K562 (cell line): ENCODE data around the gene DHDDS. TPM values are rescaled to one million over a fixed set of nuclear protein-coding genes. Genes with fewer than 3 reads are reported as not detected.
A peak's percentile ranks its signal among the peaks of the same experiment; 100 is the strongest.

Experiments
- BHLHE40 ChIP-seq: IDR thresholded peaks from 2 replicates; pipeline ENCODE4 v1.6.1; 2011; ENCODE audit warnings: low read length, improper control_type of control experiment
- CBX1 ChIP-seq: sonication (generic); IDR thresholded peaks from 2 replicates; pipeline ENCODE4 v1.6.1; 2016; ENCODE audit warnings: antibody characterized with exemption, low read depth, mild to moderate bottlenecking
- CREB1 ChIP-seq, 2 experiments: sonication (generic) in 1 of 2; formaldehyde crosslinking in 1 of 2; IDR thresholded peaks; 2 replicates each; pipeline versions ENCODE4 v1.6.1 to v1.8.0; 2012 to 2022; ENCODE audit warnings: inconsistent platforms in 1 of 2, mild to moderate bottlenecking in 1 of 2, missing genetic modification reagents in 1 of 2, moderate library complexity in 1 of 2
- EWSR1 ChIP-seq: fragments of 450-650 bp; IDR thresholded peaks from 2 replicates; pipeline ENCODE4 v1.6.1; 2018; ENCODE audit warnings: borderline replicate concordance, mild to moderate bottlenecking, low read depth, moderate library complexity; ENCODE audit not compliant: partially characterized antibody
- HINFP ChIP-seq: fragments of 450-650 bp; conservative IDR thresholded peaks from 2 replicates; pipeline ENCODE4 v1.6.1; 2016; ENCODE audit warnings: missing genetic modification characterization, low read depth, mild to moderate bottlenecking, control low read depth, missing compliant biosample characterization
- KHSRP ChIP-seq: fragments of 450-650 bp; IDR thresholded peaks from 2 replicates; pipeline ENCODE4 v1.6.1; 2017
- MXI1 ChIP-seq: IDR thresholded peaks from 2 replicates; pipeline ENCODE4 v1.6.1; 2011; ENCODE audit warnings: low read depth, mild to moderate bottlenecking, improper control_type of control experiment, low read length
- NR1H2 ChIP-seq: sonication (generic); formaldehyde crosslinking; IDR thresholded peaks from 2 replicates; pipeline ENCODE4 v1.4.0; 2020; ENCODE audit warnings: mild to moderate bottlenecking, missing genetic modification reagents
- POLR2AphosphoS2 ChIP-seq: IDR thresholded peaks from 2 replicates; pipeline ENCODE4 v1.6.1; 2012; ENCODE audit warnings: low read length, improper control_type of control experiment
- POLR2G ChIP-seq: fragments of 200-400 bp; formaldehyde crosslinking; IDR thresholded peaks from 2 replicates; pipeline ENCODE4 v1.6.1; 2017; ENCODE audit warnings: low read depth, mild to moderate bottlenecking, antibody characterized with exemption, low read length, moderate library complexity
- SAFB2 ChIP-seq: fragments of 200-400 bp; formaldehyde crosslinking; IDR thresholded peaks from 2 replicates; pipeline ENCODE4 v1.6.1; 2018; ENCODE audit warnings: borderline replicate concordance, low read length, low read depth, moderate library complexity; ENCODE audit not compliant: severe bottlenecking
- SREBF2 ChIP-seq: sonication (generic); formaldehyde crosslinking; IDR thresholded peaks from 2 replicates; pipeline ENCODE4 v1.4.0; 2020; ENCODE audit warnings: mild to moderate bottlenecking, missing genetic modification reagents
- TOE1 ChIP-seq, 2 experiments: fragments of 450-650 bp in 1 of 2; sonication (generic) in 1 of 2; formaldehyde crosslinking in 1 of 2; IDR thresholded peaks; 2 replicates each; pipeline versions ENCODE4 v1.7.1 to v1.8.0; 2016 to 2022; ENCODE audit warnings: borderline replicate concordance in 2 of 2, mild to moderate bottlenecking in 2 of 2, antibody characterized with exemption in 1 of 2, inconsistent platforms in 1 of 2, low read depth in 1 of 2, missing genetic modification reagents in 1 of 2, moderate library complexity in 1 of 2
- ZNF280B ChIP-seq: fragments of 250-450 bp; sonication (Bioruptor Pico); IDR thresholded peaks from 2 replicates; pipeline ENCODE4 v1.5.1; 2021; ENCODE audit warnings: mild to moderate bottlenecking
- polyA plus RNA-seq, 8 experiments: library from polyadenylated mRNA; depleted of rRNA in 4 of 8; stranded (reverse) in 5 of 8; unstranded in 3 of 8; fragments of >200 nt; fragmentation: Nextera tagmentation in 2 of 8; fragmentation: Illumina TruSeq in 1 of 8; extraction: Ambion mirVana in 2 of 8; extraction: Trizol in 1 of 8; gene quantifications; 2 replicates each; pipeline versions ENCODE4 v1.2.1 to v1.2.3, GENCODE V29; 2011 to 2014; ENCODE audit warnings: inconsistent platforms in 1 of 8, missing spikeins in 1 of 8
- total RNA-seq, 7 experiments: library from RNA; depleted of rRNA in 6 of 7; stranded (reverse); fragments of >200 nt in 6 of 7; fragmentation: Illumina TruSeq in 2 of 7; extraction: Trizol in 2 of 7; gene quantifications; 2 replicates each; pipeline versions ENCODE4 v1.2.1 to v1.2.3, GENCODE V29; 2011 to 2021; ENCODE audit warnings: low replicate concordance in 1 of 7
- TF ChIP-seq, protein P1 (sequence below): fragments of 450-650 bp; formaldehyde crosslinking; IDR thresholded peaks from 2 replicates; pipeline ENCODE4 v1.4.0; 2020; ENCODE audit warnings: mild to moderate bottlenecking, mixed read lengths
- TF ChIP-seq, protein P2 (sequence below), 2 experiments: fragments of 450-650 bp; IDR thresholded peaks; 2 replicates each; pipeline ENCODE4 v1.6.1; 2016
- TF ChIP-seq, protein P3 (sequence below), 2 experiments: fragments of 450-650 bp in 1 of 2; sonication (generic) in 1 of 2; formaldehyde crosslinking in 1 of 2; IDR thresholded peaks in 1 of 2; conservative IDR thresholded peaks in 1 of 2; 2 replicates each; pipeline versions ENCODE4 v1.6.1 to v1.8.1; 2016 to 2023; ENCODE audit warnings: mild to moderate bottlenecking in 2 of 2, moderate library complexity in 2 of 2, inconsistent platforms in 1 of 2, missing genetic modification reagents in 1 of 2
- TF ChIP-seq, protein P4 (sequence below): fragments of 450-650 bp; IDR thresholded peaks from 2 replicates; pipeline ENCODE4 v1.6.1; 2018; ENCODE audit warnings: mild to moderate bottlenecking, low read depth; ENCODE audit not compliant: partially characterized antibody

Gene DHDDS
- total and polyA plus RNA-seq, 9 of the 15 experiments (the other 6 are each of a cell fraction or from before 2014, with no cell fraction given), result 33.3 to 55.0 (median 44.3) TPM

GRCh38 chr1:26408604-26409003 is 23.5 kb upstream of the DHDDS start (continued):
- TF ChIP-seq KHSRP, result no peak
- no peak for TF ChIP-seq POLR2AphosphoS2
- TF ChIP-seq CREB1 (IDR thresholded peaks at IDR 0.05), result no peak
- peak; percentile 91 for TF ChIP-seq CREB1 (CRISPR knock-in tag; IDR thresholded peaks at IDR 0.05)
- peak; percentile 100 for TF ChIP-seq SREBF2 (CRISPR knock-in tag)
- TF ChIP-seq BHLHE40, result peak; percentile 19; the same call in 1 of the 2 replicates
- TF ChIP-seq CBX1, result no peak
- TF ChIP-seq MXI1, result peak; percentile 99
- TF ChIP-seq TOE1 (IDR thresholded peaks at IDR 0.05; ENCODE audit: borderline replicate concordance), result no peak
- peak; percentile 100 for TF ChIP-seq TOE1 (CRISPR knock-in tag; IDR thresholded peaks at IDR 0.05; ENCODE audit: borderline replicate concordance, low read depth)
- TF ChIP-seq HINFP (tag), result peak; percentile 80
- TF ChIP-seq ZNF280B (CRISPR knock-in tag), result no peak
- no peak for TF ChIP-seq SAFB2
- TF ChIP-seq, protein P1, sequence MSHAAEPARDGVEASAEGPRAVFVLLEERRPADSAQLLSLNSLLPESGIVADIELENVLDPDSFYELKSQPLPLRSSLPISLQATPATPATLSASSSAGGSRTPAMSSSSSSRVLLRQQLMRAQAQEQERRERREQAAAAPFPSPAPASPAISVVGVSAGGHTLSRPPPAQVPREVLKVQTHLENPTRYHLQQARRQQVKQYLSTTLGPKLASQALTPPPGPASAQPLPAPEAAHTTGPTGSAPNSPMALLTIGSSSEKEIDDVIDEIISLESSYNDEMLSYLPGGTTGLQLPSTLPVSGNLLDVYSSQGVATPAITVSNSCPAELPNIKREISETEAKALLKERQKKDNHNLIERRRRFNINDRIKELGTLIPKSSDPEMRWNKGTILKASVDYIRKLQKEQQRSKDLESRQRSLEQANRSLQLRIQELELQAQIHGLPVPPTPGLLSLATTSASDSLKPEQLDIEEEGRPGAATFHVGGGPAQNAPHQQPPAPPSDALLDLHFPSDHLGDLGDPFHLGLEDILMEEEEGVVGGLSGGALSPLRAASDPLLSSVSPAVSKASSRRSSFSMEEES (CRISPR knock-in tag), result no peak
- no peak for TF ChIP-seq EWSR1
- TF ChIP-seq NR1H2 (CRISPR knock-in tag), result peak; percentile 99
- TF ChIP-seq, protein P2, sequence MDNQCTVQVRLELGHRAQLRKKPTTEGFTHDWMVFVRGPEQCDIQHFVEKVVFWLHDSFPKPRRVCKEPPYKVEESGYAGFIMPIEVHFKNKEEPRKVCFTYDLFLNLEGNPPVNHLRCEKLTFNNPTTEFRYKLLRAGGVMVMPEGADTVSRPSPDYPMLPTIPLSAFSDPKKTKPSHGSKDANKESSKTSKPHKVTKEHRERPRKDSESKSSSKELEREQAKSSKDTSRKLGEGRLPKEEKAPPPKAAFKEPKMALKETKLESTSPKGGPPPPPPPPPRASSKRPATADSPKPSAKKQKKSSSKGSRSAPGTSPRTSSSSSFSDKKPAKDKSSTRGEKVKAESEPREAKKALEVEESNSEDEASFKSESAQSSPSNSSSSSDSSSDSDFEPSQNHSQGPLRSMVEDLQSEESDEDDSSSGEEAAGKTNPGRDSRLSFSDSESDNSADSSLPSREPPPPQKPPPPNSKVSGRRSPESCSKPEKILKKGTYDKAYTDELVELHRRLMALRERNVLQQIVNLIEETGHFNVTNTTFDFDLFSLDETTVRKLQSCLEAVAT (IDR thresholded peaks at IDR 0.05), result no peak
- no peak for TF ChIP-seq POLR2G
- TF ChIP-seq, protein P3, sequence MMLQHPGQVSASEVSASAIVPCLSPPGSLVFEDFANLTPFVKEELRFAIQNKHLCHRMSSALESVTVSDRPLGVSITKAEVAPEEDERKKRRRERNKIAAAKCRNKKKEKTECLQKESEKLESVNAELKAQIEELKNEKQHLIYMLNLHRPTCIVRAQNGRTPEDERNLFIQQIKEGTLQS (IDR thresholded peaks at IDR 0.05), result no peak
- TF ChIP-seq, protein P3 (CRISPR knock-in tag; conservative IDR thresholded peaks at IDR 0.05), result peak; percentile 99
- TF ChIP-seq, protein P4, sequence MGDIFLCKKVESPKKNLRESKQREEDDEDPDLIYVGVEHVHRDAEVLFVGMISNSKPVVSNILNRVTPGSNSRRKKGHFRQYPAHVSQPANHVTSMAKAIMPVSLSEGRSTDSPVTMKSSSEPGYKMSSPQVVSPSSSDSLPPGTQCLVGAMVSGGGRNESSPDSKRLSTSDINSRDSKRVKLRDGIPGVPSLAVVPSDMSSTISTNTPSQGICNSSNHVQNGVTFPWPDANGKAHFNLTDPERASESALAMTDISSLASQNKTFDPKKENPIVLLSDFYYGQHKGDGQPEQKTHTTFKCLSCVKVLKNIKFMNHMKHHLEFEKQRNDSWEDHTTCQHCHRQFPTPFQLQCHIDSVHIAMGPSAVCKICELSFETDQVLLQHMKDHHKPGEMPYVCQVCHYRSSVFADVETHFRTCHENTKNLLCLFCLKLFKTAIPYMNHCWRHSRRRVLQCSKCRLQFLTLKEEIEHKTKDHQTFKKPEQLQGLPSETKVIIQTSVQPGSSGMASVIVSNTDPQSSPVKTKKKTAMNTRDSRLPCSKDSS, result no peak
